Retina (tissue), 1 donor: ENCODE results near the gene INSIG1.

ENCODE experiments used
- DNase-seq: peaks from one replicate; pipeline ENCODE4 v3.0.0-alpha.2; 2016

The INSIG1 gene

GRCh38 chr7:155305231-155305904, 7.7 kb downstream of the INSIG1 start:
- no peak for DNase-seq

GRCh38 chr7:155306673-155307470, 9.2 kb downstream of the INSIG1 start:
- no peak for DNase-seq

GRCh38 chr7:155308330-155309020, 10.8 kb downstream of the INSIG1 start:
- no peak for DNase-seq

- no peak for DNase-seq
These were observed 11.3 kb downstream of the INSIG1 start for GRCh38 chr7:155309021-155309338.

GRCh38 chr7:155310425-155311114, 12.9 kb downstream of the INSIG1 start:
- DNase-seq: no peak

- no peak for DNase-seq
These were observed 14.3 kb downstream of the INSIG1 start for GRCh38 chr7:155311826-155312537.

- DNase-seq: no peak
These were observed 15.0 kb downstream of the INSIG1 start for GRCh38 chr7:155312633-155313032.

- DNase-seq: no peak
These were observed 15.4 kb downstream of the INSIG1 start for GRCh38 chr7:155313096-155313495.

GRCh38 chr7:155315977-155316376, 18.3 kb downstream of the INSIG1 start:
- no peak for DNase-seq

- DNase-seq: no peak
These were observed 18.9 kb downstream of the INSIG1 start for GRCh38 chr7:155316427-155317113.

GRCh38 chr7:155317114-155317434, 19.4 kb downstream of the INSIG1 start:
- no peak for DNase-seq

- no peak for DNase-seq
These were observed 20.6 kb downstream of the INSIG1 start for GRCh38 chr7:155318245-155318644.

GRCh38 chr7:155322530-155322929, 24.9 kb downstream of the INSIG1 start:
- no peak for DNase-seq

GRCh38 chr7:155323001-155323638, 25.4 kb downstream of the INSIG1 start:
- no peak for DNase-seq

- no peak for DNase-seq
These were observed 26.6 kb downstream of the INSIG1 start for GRCh38 chr7:155324012-155324917.

GRCh38 chr7:155324918-155325235, 27.2 kb downstream of the INSIG1 start:
- no peak for DNase-seq

GRCh38 chr7:155326385-155326784, 28.7 kb downstream of the INSIG1 start:
- no peak for DNase-seq

- no peak for DNase-seq
These were observed 30.1 kb downstream of the INSIG1 start for GRCh38 chr7:155327590-155328320.

GRCh38 chr7:155329225-155329624, 31.5 kb downstream of the INSIG1 start:
- no peak for DNase-seq

- DNase-seq: no peak
These were observed 33.7 kb downstream of the INSIG1 start for GRCh38 chr7:155331396-155331795.
